Prostate gland (tissue), 2 donors: Measurements from ENCODE around the gene TEX44. TPM values are rescaled to one million over a fixed set of nuclear protein-coding genes. Genes with fewer than 3 reads are reported as not detected.

ENCODE experiments used
- DNase-seq: peaks from one replicate; pipeline ENCODE4 v3.0.0-alpha.2; 2019; ENCODE audit warnings: low spot score
- H3K27ac ChIP-seq, 2 donors: fragments of 200-600 bp; sonication (generic); 2 replicates each; pipeline ENCODE4 v1.5.1; 2017 to 2019
- H3K27me3 ChIP-seq: fragments of 200-600 bp; sonication (generic); replicated peaks from 2 replicates; pipeline ENCODE4 v1.5.1; 2019; ENCODE audit not compliant: insufficient read depth
- H3K36me3 ChIP-seq, 2 donors: fragments of 200-600 bp; sonication (generic); 1 replicate in 1 of 2; 2 replicates in 1 of 2; pipeline versions ENCODE4 v1.5.1 to v1.8.1; 2017 to 2019
- H3K4me1 ChIP-seq: fragments of 200-600 bp; sonication (generic); replicated peaks from 2 replicates; pipeline ENCODE4 v1.5.1; 2019
- H3K4me3 ChIP-seq, 2 donors: fragments of 200-600 bp; sonication (generic); 2 replicates each; pipeline ENCODE4 v1.5.1; 2017 to 2019
- H3K9me3 ChIP-seq: fragments of 200-600 bp; sonication (generic); 2 replicates; pipeline ENCODE4 v1.5.1; 2017
- POLR2A ChIP-seq: fragments of 450-650 bp; IDR thresholded peaks from one replicate; pipeline ENCODE4 v1.6.1; 2016; ENCODE audit warnings: antibody characterized with exemption, mild to moderate bottlenecking
- POLR2AphosphoS5 ChIP-seq: sonication (generic); formaldehyde crosslinking; IDR thresholded peaks from one replicate; pipeline ENCODE4 v1.6.1; 2017; ENCODE audit warnings: antibody characterized with exemption
- WGBS: methylation state at CpG from one replicate; pipeline ENCODE4 v1.1.5; 2018; 5-methylcytosine and 5-hydroxymethylcytosine counted together
- intact Hi-C: fragments of 100-400 bp; cut with DNase I; formaldehyde crosslinking; loops from one replicate; pipeline ENCODE4 v1.14.2; 2022
- total RNA-seq, 2 donors: library from RNA; depleted of rRNA; stranded (reverse); fragments of >200 nt; gene quantifications; one replicate each; pipeline ENCODE4 v1.1.0, GENCODE V29; 2016
- TF ChIP-seq, protein P1 (sequence below), 4 experiments: fragments of 200-600 bp in 2 of 4; fragments of 450-650 bp in 2 of 4; sonication (generic) in 2 of 4; IDR thresholded peaks; 1 replicate in 3 of 4; 2 replicates in 1 of 4; pipeline ENCODE4 v1.5.1; 2016 to 2019; ENCODE audit warnings: antibody characterized with exemption in 4 of 4, mild to moderate bottlenecking in 2 of 4, moderate library complexity in 2 of 4

Gene TEX44
- total RNA-seq, 2 donors from 2014 or later, result 10.6 TPM; not detected in 1

DNA sequence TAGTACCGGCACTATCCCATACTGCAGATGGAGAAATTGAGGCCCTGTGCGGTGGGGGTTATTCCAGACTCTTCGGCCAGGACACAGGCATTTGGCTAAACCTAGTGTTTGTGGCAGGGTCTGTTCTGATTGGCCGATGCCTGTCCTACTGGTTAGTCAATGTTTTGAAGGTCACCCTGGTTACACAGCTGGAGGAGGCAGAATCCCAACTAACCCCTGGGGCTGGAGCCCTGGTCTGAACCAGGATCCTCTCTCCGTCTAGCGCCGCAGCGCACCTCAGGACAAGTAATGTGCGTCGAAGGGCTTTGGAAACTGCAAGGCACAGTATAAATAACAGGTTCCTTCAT, 19.4 kb downstream of the TEX44 start:
- no peaks in the 10 kb centered on the region for H3K27me3 ChIP-seq
- no peaks in the 10 kb centered on the region for H3K36me3 ChIP-seq
- intact Hi-C loops, result loop anchor here (1.0 to 2.0 kb wide), 2 partner anchors 62 to 95 kb away; no protein-coding TSS in a partner anchor
- H3K27ac ChIP-seq, result peak overlapping the region; percentile 95
- no peak for DNase-seq
- no peaks in the 10 kb centered on the region for H3K9me3 ChIP-seq
- WGBS, result 40% methylated on average over 10 of the region's 10 CpGs
- peaks cover 9% of the 10 kb centered on the region for H3K4me1 ChIP-seq
- no peak for TF ChIP-seq POLR2A
- TF ChIP-seq, protein P1, sequence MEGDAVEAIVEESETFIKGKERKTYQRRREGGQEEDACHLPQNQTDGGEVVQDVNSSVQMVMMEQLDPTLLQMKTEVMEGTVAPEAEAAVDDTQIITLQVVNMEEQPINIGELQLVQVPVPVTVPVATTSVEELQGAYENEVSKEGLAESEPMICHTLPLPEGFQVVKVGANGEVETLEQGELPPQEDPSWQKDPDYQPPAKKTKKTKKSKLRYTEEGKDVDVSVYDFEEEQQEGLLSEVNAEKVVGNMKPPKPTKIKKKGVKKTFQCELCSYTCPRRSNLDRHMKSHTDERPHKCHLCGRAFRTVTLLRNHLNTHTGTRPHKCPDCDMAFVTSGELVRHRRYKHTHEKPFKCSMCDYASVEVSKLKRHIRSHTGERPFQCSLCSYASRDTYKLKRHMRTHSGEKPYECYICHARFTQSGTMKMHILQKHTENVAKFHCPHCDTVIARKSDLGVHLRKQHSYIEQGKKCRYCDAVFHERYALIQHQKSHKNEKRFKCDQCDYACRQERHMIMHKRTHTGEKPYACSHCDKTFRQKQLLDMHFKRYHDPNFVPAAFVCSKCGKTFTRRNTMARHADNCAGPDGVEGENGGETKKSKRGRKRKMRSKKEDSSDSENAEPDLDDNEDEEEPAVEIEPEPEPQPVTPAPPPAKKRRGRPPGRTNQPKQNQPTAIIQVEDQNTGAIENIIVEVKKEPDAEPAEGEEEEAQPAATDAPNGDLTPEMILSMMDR (IDR thresholded peaks at IDR 0.05), result no peak
- no peak for TF ChIP-seq POLR2AphosphoS5
- H3K4me3 ChIP-seq, result no peak overlapping the region

DNA sequence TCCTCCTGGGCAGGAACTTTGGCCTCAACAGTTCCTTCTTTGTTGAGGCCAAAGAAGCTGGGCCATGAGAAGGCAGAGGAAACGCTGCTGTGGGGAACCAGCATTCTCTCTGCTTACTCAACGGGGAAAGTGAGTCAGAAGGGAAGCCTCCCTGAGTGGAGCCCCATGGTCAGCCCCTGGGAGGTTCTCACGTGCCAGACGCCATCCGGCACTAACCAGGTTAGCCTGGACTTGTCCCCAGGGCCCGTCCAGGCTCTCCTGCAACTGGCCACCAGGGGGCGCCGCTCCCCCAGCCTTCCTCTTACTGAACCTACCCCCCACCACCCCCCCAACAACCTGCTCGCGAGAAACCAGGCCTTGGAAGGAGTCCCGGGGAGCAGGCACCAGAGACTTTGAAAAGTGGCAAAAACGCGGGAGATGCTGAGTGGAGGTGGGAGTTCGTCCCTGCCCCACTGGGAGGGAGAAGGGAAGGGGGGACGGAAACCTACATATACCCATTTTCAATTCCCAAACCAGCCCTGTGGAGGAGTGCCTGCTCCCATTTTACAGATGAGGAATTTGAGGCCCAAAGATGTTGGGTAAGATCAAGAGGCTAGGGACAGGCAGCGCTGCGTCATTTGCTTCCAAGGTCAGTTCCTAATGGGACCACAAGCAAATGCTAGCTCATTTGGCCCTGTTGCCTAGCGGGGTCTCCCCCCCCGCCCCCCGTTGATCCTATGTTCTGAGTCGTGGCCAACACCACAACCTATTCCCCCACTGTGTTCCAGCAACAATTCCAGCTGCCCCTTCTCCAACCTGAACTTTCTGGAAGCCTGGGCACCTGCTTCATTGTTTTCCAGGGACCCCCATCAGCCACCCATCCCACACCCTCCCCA, 20.0 kb downstream of the TEX44 start:
- Histone ChIP-seq H3K9me3 (no peaks in the 10 kb centered on the region), H3K4me3 (peak overlapping the region in 1 of 2 donors; percentile 41), H3K27me3 (no peaks in the 10 kb centered on the region), H3K36me3 (no peaks in the 10 kb centered on the region), H3K4me1 (peaks cover 9% of the 10 kb centered on the region), H3K27ac (peak overlapping the region; percentile 95)
- 13% methylated on average over 21 of the region's 21 CpGs for WGBS
- intact Hi-C loops, result loop anchor here (1.0 to 2.0 kb wide), 2 partner anchors 62 to 94 kb away; no protein-coding TSS in a partner anchor
- TF ChIP-seq POLR2A, result no peak
- TF ChIP-seq POLR2AphosphoS5, result peak; percentile 77
- TF ChIP-seq, protein P1 (IDR thresholded peaks at IDR 0.05), result peak; percentile 96 to 99 (median 98)
- peak; percentile 92 for DNase-seq

- Histone ChIP-seq H3K27ac (peak overlapping the region; percentile 95), H3K9me3 (no peaks in the 10 kb centered on the region), H3K27me3 (no peaks in the 10 kb centered on the region), H3K36me3 (no peaks in the 10 kb centered on the region), H3K4me3 (peak overlapping the region in 1 of 2 donors; percentile 41), H3K4me1 (peaks cover 9% of the 10 kb centered on the region)
- 3% methylated on average over 9 of the region's 9 CpGs for WGBS
- TF ChIP-seq POLR2A (no peak), POLR2AphosphoS5 (peak; percentile 47)
- TF ChIP-seq, protein P1 (IDR thresholded peaks at IDR 0.05), result no peak
- DNase-seq, result no peak
- intact Hi-C loops, result loop anchor here (2.0 kb wide), 1 partner anchor 94 kb away; no protein-coding TSS in a partner anchor
Observed at GRCh38 chr2:231613331-231613662, 20.6 kb downstream of the TEX44 start.

DNA sequence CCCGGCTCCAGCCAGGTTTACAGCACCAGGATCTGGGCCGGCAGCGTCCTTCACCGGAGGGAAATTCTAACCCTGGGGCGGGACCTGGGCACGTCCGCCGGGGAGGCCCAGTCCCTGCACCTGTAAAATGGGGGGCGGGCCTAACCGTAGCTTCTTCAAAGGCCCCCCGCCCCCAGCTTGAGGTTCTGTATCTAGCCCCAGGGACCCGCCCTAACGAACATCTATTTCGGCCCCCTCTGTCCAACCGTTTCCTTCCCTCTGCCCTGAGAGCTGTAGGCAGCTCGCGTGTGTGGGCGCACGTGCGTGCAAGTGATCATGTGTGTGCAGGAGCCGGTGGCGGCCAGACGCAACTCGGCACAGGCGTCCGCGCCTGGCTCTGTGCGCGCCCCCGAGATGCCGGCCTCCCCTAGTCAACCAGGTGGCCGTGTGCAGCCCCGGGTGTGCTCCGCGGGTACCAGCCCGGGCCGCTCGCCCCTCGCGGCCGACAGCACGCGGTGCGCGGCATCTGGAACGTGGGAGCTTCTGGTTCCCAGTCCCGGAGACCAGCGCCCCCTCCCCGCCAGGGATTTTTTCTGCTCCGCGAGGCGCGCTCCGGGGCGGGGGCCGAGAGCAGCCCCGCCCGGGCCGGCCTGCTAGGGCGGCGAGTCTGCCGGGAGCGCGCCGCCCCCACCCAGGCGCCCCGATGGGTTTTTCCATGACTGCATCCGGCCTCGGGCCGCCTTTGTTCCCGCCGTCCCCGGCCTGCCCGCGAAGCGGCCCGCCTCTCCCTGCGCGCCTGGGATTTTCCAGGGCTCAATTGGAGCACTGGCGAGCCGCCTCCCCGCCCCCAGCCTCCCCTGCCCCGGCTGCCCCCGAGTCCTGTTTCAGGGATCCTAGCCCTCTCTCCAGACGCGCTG, 21.2 kb downstream of the TEX44 start:
- no peaks in the 10 kb centered on the region for H3K27me3 ChIP-seq
- no peaks in the 10 kb centered on the region for H3K36me3 ChIP-seq
- intact Hi-C loops, result loop anchor here (2.0 kb wide), 1 partner anchor 93 kb away; no protein-coding TSS in a partner anchor
- peak overlapping the region; percentile 95 for H3K27ac ChIP-seq
- TF ChIP-seq, protein P1 (IDR thresholded peaks at IDR 0.05), result peak in 2 of 4 experiments; percentile 54 to 63
- TF ChIP-seq POLR2A (peak; percentile 57), POLR2AphosphoS5 (peak; percentile 42)
- peak; percentile 77 for DNase-seq
- H3K4me1 ChIP-seq, result peaks cover 9% of the 10 kb centered on the region
- 1% methylated on average over 76 of the region's 86 CpGs for WGBS
- no peaks in the 10 kb centered on the region for H3K9me3 ChIP-seq
- H3K4me3 ChIP-seq, result peak overlapping the region; percentile 28 to 41
